Natural killer cell (primary cell): ENCODE measurements around the gene NAALADL2. TPM values are rescaled to one million over a fixed set of nuclear protein-coding genes. Genes with fewer than 3 reads are reported as not detected.

Source experiments
- ATAC-seq, 3 donors: fragments of 150-1000 bp in 2 of 3; fragments of 200-7000 bp in 1 of 3; cut with Tn5 transposase; 1 replicate in 1 of 3; 2 replicates in 2 of 3; pipeline ENCODE4 v1.10.0; 2021; ENCODE audit warnings: mild to moderate bottlenecking in 2 of 3, moderate library complexity in 2 of 3
- DNase-seq, 2 donors: peaks; one replicate each; pipeline versions ENCODE4 v3.0.0 to v3.0.0-alpha.2; 2013 to 2021; ENCODE audit warnings: mixed read lengths in 1 of 2
- H3K27ac ChIP-seq: one replicate; pipeline ENCODE4 v1.5.1; 2013; ENCODE audit warnings: mild to moderate bottlenecking, low read length
- H3K27me3 ChIP-seq: one replicate; pipeline ENCODE4 v1.6.1; 2013; ENCODE audit warnings: low read length; ENCODE audit not compliant: control insufficient read depth, insufficient read depth
- H3K36me3 ChIP-seq: one replicate; pipeline ENCODE4 v1.6.1; 2013; ENCODE audit warnings: low read length; ENCODE audit not compliant: control insufficient read depth, insufficient read depth
- H3K4me1 ChIP-seq: one replicate; pipeline ENCODE4 v1.6.1; 2013; ENCODE audit warnings: low read length; ENCODE audit not compliant: control insufficient read depth, insufficient read depth
- H3K4me3 ChIP-seq: one replicate; pipeline ENCODE4 v1.5.1; 2013; ENCODE audit warnings: low read length
- H3K9me3 ChIP-seq: one replicate; pipeline ENCODE4 v1.6.1; 2013; ENCODE audit warnings: low read length; ENCODE audit not compliant: control insufficient read depth, insufficient read depth
- H3K27ac Mint-ChIP-seq, 2 donors: one replicate each; pipeline ENCODE4 v1.8.0; 2022; ENCODE audit warnings: mild to moderate bottlenecking in 2 of 2, mixed read lengths in 2 of 2, moderate library complexity in 1 of 2
- H3K27me3 Mint-ChIP-seq, 2 donors: one replicate each; pipeline ENCODE4 v1.8.0; 2022; ENCODE audit warnings: low read depth in 2 of 2, mixed read lengths in 2 of 2
- H3K36me3 Mint-ChIP-seq: one replicate; pipeline ENCODE4 v1.8.0; 2022; ENCODE audit warnings: mixed read lengths
- H3K4me1 Mint-ChIP-seq, 2 donors: one replicate each; pipeline ENCODE4 v1.8.0; 2022; ENCODE audit warnings: mixed read lengths in 2 of 2
- H3K4me3 Mint-ChIP-seq: one replicate; pipeline ENCODE4 v1.8.0; 2022; ENCODE audit warnings: mild to moderate bottlenecking, moderate library complexity, mixed read lengths
- H3K9me3 Mint-ChIP-seq, 2 donors: one replicate each; pipeline ENCODE4 v1.8.0; 2022; ENCODE audit warnings: mixed read lengths in 2 of 2
- WGBS: methylation state at CpG from one replicate; pipeline ENCODE4 v1.1.7; 2013; ENCODE audit warnings: missing lambda C conversion rate; ENCODE audit not compliant: insufficient coverage; 5-methylcytosine and 5-hydroxymethylcytosine counted together
- intact Hi-C: fragments of 100-400 bp; cut with micrococcal nuclease; formaldehyde crosslinking; loops from one replicate; pipeline ENCODE4 v1.14.2; 2022
- total RNA-seq, 4 donors: library from RNA; stranded (reverse); fragments of 120-200 nt in 1 of 4; gene quantifications; one replicate each; pipeline versions ENCODE4 v1.2.3 to v1.2.4, GENCODE V29; 2013 to 2022
- TF ChIP-seq, protein P1 (sequence below): fragments of 200-600 bp; IDR thresholded peaks from one replicate; pipeline ENCODE4 v1.8.0; 2022; ENCODE audit warnings: antibody characterized with exemption

NAALADL2 gene
- total RNA-seq, 3 donors from 2014 or later (not counting 1 experiment from before 2014, with no cell fraction given) = not detected

DNA sequence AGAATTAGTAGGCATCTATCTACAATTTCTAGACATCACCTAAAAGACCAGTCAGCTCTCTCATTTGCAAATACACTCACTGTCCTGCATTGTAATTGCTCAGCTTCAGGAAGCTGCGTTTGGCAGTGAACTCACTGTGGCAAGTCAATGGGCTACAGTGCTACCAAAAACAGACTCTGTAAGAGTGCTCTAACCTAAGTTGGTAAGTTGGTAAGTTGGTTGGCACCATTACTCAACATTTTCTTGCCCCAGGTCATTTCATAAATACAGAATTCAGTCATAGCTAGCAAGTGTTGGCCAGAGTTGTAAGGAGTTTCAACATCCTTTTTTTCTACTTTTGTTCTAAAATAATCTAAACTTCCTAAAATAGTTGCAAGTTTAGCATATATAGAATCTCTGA, 466.3 kb downstream of the NAALADL2 start:
- TF ChIP-seq, protein P1, sequence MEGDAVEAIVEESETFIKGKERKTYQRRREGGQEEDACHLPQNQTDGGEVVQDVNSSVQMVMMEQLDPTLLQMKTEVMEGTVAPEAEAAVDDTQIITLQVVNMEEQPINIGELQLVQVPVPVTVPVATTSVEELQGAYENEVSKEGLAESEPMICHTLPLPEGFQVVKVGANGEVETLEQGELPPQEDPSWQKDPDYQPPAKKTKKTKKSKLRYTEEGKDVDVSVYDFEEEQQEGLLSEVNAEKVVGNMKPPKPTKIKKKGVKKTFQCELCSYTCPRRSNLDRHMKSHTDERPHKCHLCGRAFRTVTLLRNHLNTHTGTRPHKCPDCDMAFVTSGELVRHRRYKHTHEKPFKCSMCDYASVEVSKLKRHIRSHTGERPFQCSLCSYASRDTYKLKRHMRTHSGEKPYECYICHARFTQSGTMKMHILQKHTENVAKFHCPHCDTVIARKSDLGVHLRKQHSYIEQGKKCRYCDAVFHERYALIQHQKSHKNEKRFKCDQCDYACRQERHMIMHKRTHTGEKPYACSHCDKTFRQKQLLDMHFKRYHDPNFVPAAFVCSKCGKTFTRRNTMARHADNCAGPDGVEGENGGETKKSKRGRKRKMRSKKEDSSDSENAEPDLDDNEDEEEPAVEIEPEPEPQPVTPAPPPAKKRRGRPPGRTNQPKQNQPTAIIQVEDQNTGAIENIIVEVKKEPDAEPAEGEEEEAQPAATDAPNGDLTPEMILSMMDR = no peak
- Histone ChIP-seq H3K4me1 (no peaks in the 10 kb centered on the region), H3K27ac (no peak overlapping the region), H3K9me3 (no peaks in the 10 kb centered on the region), H3K4me3 (no peak overlapping the region), H3K36me3 (no peaks in the 10 kb centered on the region), H3K27me3 (no peaks in the 10 kb centered on the region)
- Mint-ChIP-seq H3K4me1 (no peaks in the 10 kb centered on the region), H3K36me3 (no peaks in the 10 kb centered on the region), H3K27me3 (no peaks in the 10 kb centered on the region), H3K9me3 (peaks cover 6 to 14% of the 10 kb centered on the region in 2 donors), H3K4me3 (no peak overlapping the region), H3K27ac (no peak overlapping the region)
- WGBS = 90% methylated on average over 1 of the region's 1 CpG
- intact Hi-C loops = no loop called here
- DNase-seq = no peak
- ATAC-seq = no peak

DNA sequence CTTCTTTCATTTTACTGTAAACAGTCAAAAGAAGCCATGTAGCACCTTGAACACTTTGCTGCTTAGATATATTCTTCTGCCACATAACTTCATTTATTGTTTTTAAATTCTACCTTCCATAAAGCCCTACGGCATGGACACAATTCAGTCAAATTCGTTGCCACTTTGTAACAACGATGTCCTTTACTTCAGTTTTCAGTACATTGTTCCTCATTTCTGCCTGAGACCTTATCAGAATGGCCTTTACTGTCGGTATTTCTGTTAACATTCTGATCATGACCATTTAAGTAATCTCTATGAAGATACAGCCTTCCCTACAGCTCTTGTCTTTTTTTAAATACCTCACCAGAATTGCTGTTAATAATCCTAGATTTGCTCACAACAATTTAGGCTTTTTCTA, 466.9 kb downstream of the NAALADL2 start:
- Mint-ChIP-seq H3K4me1 (no peaks in the 10 kb centered on the region), H3K27ac (no peak overlapping the region), H3K4me3 (no peak overlapping the region), H3K27me3 (no peaks in the 10 kb centered on the region), H3K9me3 (peaks cover 6 to 19% of the 10 kb centered on the region in 2 donors), H3K36me3 (no peaks in the 10 kb centered on the region)
- Histone ChIP-seq H3K27me3 (no peaks in the 10 kb centered on the region), H3K4me3 (no peak overlapping the region), H3K36me3 (no peaks in the 10 kb centered on the region), H3K9me3 (no peaks in the 10 kb centered on the region), H3K27ac (no peak overlapping the region), H3K4me1 (no peaks in the 10 kb centered on the region)
- TF ChIP-seq, protein P1 = no peak
- WGBS = 73% methylated on average over 4 of the region's 4 CpGs
- DNase-seq (no peak), ATAC-seq (no peak)
- intact Hi-C loops = no loop called here

DNA sequence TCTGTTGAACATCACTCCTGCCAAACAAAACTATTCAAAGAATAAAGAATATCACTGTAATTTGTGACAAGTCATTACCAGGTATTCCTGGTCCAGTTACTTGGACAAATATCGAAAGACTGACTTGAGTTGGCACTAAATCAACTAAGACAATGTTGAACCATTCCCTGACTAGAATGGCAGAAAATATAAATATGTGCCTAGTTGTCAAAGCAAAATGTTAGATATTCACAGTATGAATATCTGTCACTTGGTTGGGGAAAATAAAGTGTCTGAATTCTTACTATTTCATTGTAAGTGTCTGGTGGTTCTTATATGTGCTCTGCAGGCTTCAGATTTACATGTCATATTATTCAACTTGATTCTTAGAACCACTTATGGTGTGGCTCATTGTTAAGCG, 470.2 kb downstream of the NAALADL2 start:
- Histone ChIP-seq H3K27me3 (no peaks in the 10 kb centered on the region), H3K4me3 (no peak overlapping the region), H3K4me1 (no peaks in the 10 kb centered on the region), H3K27ac (no peak overlapping the region), H3K9me3 (no peaks in the 10 kb centered on the region), H3K36me3 (no peaks in the 10 kb centered on the region)
- H3K36me3 Mint-ChIP-seq = no peaks in the 10 kb centered on the region
- 94% methylated on average over 2 of the region's 2 CpGs for WGBS
- intact Hi-C loops = no loop called here
- no peak overlapping the region for H3K27ac Mint-ChIP-seq
- H3K9me3 Mint-ChIP-seq = peaks cover 15 to 31% of the 10 kb centered on the region in 2 donors
- TF ChIP-seq, protein P1 = no peak
- H3K4me3 Mint-ChIP-seq = no peak overlapping the region
- DNase-seq (no peak), ATAC-seq (no peak)
- no peaks in the 10 kb centered on the region for H3K4me1 Mint-ChIP-seq
- no peaks in the 10 kb centered on the region for H3K27me3 Mint-ChIP-seq

DNA sequence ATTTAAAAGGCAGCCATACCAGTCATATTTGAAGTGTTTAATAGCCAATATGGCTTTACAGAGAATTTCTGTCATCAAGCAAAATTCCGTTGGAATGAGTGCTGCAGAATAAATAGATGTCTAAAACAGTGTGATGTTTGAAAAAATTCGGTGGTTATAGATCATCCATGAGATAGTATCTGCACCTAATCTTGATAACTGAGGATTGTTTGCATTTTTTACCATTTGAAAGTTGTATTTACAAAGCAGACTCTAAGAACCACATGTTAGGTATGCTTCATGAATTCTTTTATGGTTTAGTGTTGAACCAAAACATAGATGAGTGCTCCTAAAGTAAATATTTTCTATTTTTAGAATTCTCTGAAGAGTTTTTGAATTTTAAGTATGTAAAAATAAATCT, 476.1 kb downstream of the NAALADL2 start:
- Mint-ChIP-seq H3K4me3 (no peak overlapping the region), H3K27ac (no peak overlapping the region), H3K27me3 (no peaks in the 10 kb centered on the region), H3K36me3 (no peaks in the 10 kb centered on the region), H3K9me3 (peaks cover 15 to 28% of the 10 kb centered on the region in 2 donors), H3K4me1 (no peaks in the 10 kb centered on the region)
- Histone ChIP-seq H3K9me3 (peaks cover 3% of the 10 kb centered on the region), H3K4me3 (no peak overlapping the region), H3K27me3 (no peaks in the 10 kb centered on the region), H3K36me3 (no peaks in the 10 kb centered on the region), H3K4me1 (no peaks in the 10 kb centered on the region), H3K27ac (no peak overlapping the region)
- TF ChIP-seq, protein P1 = no peak
- intact Hi-C loops = no loop called here
- 75% methylated on average over 2 of the region's 2 CpGs for WGBS
- DNase-seq (no peak), ATAC-seq (no peak)
